Smooth muscle cell of the brain vasculature (primary cell): Measurements from ENCODE around the gene ENTPD8.
"Not testable (repeated sequence)": the region's sequence is repeated elsewhere in the genome, so short reads cannot be mapped to it uniquely, and the experiment has no call there.

Source experiments
- DNase-seq: peaks from one replicate; pipeline ENCODE4 v3.0.0-alpha.2; 2012; ENCODE audit warnings: low read depth, low spot score

Gene ENTPD8

DNA sequence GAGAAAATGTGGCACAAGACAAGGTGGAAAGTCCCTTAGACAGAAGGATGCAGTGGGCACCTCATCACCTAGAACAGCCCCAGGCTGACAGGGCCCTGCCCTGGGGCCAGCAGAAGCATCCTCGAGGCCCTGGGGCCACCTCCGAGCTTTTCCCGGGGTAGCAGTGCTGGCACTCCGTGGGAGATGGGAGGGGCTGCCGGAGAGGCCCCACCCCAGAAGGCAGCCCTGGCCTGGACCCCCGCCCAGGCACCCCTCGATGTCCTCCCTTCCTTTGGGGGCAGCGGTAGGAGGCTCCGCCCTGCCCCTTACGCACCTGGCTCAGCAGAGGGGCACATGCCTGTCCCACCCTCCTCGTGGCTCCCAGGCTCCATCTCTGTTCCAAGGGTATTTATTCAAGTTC lies 35.7 kb upstream of the ENTPD8 start:
- DNase-seq = no peak

DNA sequence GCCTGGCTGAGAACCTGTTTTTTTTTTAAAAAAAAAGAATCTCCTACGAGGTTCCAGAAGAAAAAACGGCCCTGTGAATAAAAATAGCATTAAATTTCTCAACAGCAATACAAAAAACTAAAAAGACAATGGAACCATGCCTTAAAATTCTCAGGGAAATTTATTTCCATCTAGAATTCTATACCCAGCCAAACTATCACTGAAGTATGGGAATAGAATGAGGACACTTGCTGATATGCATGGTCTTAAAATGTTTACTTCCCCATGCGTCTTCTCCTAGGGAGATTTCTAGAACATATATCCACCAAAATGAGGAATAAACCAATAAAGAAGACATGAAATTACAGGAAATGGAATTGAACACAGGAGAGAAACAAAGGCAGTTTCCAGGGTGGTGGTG lies 34.5 kb upstream of the ENTPD8 start:
- DNase-seq = no peak

DNA sequence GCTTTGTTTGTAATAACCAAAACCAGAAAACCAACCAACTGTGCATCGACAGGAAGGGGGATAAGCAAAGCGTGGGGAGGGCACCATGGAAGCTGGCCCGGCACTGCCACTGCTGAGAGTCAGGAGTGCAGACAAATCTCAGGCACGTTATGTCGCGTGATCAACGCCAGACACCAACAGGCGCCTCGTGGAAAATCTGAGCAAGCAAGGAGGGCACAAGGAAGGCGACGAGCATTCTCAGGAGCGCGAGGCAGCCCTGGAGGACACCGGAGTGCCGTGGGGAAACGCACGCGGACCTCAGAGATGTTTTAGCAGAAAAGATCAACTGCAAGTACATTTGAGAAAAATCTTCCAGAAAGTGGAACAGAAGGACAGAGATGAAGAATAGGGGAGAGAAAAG lies 33.1 kb upstream of the ENTPD8 start:
- DNase-seq = no peak

DNA sequence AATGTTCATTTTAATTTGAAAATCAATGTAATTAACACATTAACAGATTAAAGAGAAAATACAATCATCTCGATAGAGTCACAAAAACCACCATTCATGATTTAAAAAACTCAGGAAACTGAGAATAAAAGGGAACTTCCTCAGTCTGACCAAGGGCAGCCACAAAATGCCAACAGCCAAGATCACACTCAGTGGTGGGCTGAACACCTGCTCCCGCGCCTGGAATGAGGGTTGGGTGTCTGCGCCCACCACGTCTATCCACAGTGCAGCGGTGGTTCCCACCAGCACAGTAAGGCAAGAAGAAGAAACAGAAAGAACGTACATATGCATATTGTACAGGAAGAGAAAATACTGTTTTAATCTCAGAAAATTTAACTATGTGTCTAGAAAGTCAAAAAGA lies 29.6 kb upstream of the ENTPD8 start:
- no peak for DNase-seq

DNA sequence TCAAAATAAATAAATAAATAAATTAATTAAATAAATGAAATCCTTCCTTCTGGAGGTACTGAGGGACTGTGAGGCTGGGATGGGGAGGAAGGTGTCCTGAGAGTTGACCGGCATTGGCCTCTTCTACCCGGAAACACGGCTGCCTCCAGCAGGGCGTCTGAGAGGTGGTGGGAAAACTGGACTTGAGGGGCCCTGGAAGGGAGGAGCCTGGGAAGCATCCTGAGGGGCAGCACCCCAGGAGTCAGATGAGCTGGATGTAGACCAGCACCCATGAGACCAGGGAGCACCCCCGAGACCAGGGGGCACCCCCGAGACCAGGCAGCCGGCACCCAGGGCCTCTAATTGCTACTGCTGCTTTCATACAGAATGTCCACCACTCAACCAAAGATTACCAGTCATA lies 26.7 kb upstream of the ENTPD8 start:
- DNase-seq = no peak

DNA sequence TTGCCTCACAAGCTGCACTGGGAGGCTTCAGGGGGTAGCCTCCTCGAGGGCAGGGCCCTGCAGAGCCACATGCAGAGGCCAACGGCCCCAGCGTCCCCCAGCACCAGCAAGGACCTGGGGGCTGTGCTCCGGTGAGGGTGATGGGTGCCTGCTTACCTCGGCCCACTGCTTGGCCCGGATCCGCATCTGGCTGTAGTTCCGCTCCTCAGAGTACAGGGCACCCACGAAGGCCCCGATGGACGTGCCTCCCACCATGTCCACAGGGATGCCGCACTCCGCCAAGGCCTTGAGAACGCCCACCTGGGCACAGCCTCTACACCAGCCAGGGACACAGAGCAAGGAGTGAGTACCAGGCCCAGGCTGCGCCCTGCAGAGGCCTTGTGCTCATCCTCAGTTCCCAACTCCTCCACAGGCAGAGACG lies 26.0 kb upstream of the ENTPD8 start:
- DNase-seq = no peak

DNA sequence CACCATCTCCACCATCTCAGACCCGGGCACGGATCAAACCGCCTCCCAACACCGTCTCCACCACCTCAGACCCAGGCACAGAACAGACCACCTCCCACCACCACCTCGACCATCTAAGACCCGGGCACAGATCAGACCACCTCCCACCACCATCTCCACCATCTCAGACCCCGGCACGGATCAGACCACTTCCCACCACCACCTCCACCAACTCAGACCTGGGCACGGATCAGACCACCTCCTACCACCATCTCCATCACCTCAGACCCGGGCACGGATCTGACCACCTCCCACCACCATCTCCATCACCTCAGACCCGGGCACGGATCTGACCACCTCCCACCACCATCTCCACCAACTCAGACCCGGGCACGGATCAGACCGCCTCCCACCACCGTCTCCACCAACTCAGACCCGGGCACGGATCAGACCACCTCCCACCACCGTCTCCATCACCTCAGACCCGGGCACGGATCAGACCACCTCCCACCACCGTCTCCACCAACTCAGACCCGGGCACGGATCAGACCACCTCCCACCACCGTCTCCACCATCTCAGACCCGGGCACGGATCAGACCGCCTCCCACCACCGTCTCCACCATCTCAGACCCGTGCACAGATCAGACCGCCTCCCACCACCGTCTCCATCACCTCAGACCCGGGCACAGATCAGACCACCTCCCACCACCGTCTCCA lies 25.4 kb upstream of the ENTPD8 start:
- DNase-seq = not testable (repeated sequence)

DNA sequence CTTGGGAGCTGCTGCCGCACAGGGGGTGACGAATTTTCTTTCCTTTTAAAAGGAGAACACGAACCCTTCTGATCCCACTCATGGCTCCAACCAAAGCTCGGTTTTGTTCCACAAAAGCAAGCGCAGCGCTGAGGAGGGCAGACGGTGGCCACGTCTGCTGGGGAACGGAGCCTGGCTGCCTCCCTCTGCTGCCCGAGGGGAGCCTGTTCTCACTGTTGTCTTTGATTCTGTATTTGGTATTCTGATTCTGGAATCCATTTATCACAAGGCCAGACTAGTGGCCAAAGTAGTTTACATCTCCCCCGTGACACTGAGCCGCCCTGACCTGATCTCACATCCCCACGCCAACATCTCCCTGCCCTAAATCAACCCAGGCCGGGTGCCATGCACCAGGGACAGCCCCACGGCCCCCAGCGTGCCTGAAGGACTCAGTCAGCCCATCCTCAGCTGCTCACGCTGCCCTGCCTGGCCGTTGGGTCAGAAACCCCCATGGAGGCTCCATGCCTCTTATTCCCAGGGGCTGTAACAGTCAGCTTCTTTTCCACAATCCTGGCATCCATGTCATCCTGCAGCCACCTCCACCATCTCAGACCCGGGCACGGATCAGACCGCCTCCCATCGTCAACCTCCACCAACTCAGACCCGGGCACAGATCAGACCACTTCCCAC lies 24.7 kb upstream of the ENTPD8 start:
- no peak for DNase-seq

DNA sequence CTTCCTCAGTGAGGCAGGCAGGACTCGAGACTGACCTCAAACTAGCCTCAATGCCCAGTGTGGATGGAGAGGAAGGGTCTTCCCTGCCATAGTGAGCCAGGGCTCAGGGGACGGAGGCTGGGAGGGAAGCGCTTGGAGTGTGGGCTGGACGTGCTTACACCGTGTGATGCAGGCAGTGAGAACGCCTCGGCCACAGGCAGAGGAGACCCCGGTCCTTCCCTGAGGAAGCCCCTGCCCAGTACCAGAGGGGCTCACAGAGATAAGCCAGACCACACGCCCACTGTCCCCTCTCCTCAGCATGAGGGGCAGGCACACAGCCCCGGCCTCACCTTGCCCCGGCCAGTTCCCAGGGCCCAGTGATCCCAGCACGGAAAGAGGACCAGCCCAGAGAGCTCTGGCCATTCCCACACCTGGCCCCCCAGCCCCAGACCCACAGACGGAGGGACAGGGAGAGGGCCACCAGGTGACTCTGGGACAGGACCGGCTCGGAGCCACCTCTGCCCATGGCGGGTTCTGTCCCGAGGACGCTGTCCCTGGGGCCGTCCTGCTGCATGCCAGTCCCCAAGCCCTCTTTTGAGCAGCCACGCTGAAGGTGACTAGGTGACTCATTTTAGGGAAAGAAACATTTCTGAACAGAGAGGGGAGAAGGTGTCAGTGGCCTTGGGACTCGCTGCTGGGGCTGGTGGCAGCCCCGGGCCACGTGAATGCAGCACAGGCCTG lies 24.0 kb upstream of the ENTPD8 start:
- no peak for DNase-seq

DNA sequence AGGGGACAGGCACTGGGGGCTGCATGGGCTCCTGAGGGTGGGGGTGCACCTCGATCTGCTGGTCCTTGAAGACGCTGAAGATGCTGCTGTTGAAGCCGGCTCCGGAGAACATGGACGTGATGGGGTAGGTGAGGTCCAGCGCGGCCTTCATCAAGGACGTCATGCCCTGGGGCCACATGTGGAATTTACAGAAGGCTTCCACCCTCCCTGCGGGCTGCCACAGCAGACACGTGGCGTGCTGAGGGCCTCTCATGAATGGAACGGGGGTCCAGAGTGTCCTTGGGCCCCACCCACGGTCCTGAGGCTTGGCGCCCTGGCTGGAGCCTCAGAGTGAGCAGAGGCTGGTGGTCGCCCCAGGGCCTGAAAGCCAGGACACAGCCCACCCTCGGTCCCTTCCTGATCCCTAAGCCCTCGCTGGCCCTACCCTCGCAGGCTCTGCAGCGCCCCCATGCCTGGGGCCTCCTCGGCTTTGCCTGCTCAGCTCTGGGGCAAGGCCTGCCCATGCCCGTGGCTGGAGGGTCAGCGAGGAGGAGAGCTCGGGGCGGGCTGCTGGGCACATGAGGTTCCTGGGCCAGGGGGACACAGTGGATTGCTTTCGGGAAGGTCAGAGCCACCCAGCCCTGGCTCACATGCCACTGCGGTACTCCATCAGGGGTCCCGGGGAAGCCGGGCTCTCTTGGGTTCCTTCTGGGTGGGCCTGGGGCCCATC lies 23.3 kb upstream of the ENTPD8 start:
- DNase-seq = no peak

DNA sequence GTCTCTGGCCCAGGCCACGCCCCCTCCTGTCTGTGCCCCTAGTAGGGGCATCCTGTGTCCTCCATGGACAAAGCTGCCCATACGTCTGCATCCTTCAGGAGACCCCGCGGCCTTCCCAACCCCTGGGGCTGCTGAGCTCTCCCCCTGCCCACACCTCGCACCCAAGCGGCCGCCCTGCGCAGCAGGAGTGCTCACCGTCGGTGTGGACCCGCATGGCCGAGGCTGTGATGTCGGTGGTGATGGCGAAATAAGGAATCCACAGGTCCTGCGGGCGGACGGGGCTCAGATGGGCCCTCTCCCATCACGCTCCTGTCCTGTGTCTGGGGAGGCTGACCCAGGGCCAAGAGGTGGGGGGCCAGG lies 22.8 kb upstream of the ENTPD8 start:
- DNase-seq = no peak

DNA sequence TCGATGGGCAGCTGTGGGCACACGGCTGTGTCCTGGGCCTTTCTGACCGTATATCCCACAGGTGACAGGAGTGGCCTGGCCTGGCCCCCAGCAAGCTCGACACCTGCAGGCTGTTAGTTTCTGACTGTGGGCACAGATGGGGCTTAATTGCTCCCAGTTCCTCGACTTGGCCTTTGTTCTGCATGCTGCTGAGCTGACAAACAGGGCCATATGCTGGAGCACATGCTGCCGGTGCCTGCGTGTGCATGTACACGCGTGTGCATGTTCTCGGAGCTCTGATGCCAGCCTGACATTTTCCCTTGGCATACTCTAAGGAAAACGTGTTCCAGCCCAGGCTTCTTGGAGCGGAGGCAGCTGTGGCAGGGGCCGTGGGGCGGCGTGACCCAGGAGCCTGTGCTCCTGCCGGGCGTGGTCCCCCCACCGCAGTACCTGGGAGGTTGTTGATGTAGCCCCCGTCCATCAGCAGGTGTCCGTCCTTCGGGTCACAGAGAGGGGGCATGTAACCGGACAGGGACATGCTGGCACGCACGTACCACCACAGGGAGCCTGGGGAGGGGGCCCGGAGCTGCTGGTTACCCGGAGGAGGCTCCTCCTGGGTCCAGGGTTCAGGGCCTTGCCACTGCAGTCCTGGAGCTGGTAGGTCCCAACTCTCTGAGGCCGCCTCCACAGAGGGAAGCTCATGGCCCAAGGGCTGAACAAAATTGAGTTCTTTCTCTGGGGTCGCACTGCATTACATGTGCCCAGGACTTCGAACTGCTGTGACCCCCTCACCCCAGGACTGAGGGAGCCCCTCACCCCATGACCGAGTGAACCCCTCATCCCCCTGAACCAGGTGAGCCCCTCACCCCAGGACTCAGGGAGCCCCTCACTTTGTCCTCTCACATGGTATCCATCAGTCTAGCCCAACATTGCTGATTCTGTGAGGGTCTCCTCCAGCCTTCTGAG lies 22.1 kb upstream of the ENTPD8 start:
- no peak for DNase-seq

DNA sequence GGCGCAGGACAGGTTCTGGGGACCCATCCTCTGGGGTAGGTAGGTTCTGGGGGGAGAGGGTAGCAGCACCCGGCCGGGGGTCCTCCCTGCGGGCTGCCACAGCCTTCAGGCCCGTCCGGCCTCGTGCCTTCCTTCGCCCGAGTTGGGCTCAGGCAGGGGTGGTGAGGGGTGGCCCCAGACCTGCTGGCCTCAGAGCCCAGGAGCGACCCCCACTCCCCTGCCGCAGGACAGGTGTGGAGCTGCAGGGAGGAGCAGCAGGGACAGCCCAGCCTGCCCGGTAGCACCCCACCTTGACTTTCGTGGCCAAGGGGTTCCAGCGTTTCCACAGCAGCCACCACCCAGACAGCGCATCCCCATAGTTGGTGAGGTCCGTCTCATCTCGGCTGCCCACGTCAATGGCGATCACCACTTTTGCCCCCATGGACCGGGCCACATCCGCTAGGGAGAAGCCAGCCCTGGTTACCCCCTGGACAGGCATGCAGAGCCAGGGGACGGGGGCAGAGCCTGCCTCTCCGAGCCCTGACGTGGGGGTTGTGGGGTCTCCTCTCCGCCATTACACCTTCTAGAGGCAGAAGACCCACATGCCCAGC lies 21.3 kb upstream of the ENTPD8 start:
- DNase-seq = no peak

DNA sequence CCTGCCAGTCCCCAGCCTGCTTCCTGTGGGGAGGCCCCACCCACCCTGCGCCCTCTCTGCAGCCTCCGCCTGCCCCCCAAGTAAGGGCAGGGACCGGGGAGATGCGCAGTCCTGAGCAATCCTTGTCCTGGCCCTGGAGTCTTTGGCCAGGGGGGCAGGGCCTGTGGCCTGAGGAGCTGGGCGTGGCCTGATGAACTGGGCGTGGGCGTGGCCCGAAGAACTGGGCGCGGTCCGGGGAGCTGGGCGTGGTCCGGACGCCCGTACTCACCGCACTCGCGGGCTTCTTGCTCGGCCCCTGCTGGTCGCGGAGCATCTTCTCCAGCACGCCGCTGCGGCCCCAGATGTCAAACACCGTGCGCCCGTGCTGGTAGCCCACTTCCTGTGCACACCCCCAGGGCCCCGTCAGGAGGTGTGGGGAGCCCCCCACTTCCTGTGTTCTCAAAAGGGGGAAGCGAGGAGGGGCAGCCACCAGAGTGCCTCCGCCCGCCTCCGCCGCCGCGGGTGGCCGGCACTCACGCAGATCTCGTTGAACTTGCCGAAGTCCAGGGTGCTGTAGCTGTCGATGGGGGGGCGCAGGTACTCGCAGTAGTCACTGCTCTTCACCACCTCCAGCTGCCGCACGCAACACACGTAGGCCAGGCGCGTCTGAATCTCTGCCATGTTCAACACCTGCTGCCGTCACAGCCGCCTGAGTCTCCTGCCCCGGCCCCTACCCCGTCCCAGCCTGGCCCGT lies 20.7 kb upstream of the ENTPD8 start:
- no peak for DNase-seq

DNA sequence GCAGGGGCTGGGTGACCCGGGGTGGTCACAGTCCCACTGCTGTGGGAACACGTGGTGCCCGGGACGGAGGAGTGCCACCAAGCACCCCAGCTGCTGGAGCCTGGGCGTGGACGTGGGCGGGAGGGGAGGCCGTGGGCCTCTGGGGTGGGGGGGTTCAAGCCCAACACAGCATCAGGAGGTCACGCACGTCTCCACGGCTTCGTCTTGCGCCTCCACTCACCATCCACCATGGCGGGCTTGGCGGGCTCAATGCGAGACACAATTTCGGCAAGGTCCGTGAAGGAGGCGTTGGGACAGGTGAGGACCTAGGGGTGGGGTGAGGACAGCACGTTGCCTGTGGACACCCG lies 20.1 kb upstream of the ENTPD8 start:
- DNase-seq = no peak

DNA sequence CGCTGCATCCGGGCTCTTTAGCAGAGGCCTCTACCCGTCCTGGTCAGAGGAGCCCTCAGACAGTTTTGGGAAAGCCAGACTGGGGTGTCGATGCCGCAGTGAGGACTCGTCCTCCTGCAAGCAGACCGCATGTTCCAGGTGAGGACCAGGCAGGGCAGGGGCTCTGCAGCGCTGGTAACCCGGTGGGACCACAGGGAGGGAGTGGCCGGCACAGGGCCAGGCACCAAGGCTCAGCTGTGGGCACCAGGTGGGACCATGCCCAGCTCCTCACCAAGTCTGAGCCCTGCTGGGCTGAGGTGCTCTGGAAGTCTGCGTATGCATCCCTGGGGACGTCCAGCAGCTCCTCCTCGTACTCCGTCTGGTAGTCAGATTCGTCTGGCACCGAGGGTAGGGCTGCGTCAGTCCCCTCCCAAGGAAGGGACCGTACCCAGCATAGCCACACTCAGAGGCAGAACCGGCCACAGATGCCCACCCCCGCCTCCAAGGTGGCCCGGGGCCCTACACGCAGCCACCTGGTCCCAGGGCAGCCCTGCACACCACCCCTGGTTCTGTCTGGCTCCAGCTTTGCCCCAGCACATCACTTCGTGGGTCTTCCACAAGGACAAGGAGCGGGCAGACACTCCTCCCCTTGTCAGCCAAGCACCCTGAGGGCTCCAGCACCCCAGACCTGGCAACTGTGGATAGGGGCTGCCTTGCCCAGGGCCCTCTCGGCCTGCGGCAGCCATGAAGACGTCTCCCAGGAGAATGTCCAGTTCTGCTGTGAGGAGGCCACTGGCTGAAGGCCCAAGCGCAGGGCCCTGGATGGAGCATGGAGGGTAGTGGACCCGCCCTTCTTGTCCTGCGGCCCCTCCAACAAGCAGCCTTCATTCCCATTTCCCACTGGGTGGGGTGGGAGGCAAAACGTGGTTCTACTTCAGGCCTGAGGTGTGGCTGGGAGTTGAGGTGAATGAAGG lies 19.5 kb upstream of the ENTPD8 start:
- DNase-seq = no peak

DNA sequence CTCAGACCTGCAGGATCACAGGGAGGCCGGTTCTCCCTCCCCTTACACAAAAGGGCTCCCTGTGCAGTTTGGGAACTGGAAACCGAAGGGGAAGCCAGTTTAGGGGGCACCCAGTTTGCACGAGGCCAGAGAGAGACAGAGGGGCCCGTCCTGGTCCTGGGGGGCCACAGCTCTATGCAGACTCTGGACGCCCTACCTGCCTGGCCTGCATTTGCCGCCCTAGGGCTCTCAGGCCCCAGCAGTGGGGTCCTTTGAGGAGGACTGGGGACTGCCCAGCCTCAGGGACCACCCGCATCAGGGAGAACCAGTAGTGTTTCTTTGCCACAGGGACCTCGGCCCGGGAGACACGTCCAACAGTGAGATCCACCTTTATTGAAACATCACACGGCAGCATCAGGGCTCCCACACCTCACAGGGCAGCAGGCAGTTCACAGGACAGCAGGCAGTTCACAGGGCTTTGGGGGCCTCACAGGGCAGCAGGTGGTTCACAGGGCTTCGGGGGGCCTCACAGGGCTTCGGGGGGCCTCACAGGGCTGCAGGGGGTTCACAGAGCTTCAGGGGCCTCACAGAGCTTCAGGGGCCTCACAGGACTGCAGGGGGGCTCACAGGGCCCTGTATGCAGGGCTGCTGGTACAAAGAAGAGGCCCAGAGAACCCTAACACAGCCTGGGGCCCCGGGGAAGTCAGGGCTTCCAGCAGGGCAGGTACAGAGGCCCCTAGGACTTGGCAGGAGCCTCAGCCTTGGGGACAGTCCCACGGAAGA lies 18.6 kb upstream of the ENTPD8 start:
- DNase-seq = no peak

DNA sequence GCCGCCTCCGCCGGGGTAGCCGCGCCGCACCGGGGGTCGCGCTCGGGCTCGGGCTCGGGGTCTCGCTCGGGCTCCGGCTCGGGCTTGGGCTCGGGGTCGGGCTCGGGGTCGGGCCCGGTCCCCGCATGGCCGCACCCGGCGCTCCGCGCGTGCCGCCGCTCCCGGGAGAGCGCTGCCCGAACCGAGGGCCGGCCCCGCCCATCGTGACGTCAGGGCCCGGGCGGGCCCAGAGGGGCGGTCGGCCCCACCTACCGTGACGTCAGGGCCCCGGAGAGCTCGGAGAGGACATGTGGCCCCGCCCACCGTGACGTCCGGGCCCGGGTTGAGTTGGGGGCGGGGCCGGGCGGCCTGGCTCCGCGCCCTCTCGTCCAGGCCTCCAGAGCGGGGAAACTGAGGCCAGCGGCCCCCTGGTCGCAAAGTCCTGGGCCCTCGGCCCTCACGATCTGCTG lies 18.0 kb upstream of the ENTPD8 start, which contains the start of gene NSMF:
Gene NSMF (minus strand): TSS at position 183 of the 449 bp plus-strand sequence. CDS start 232 bp downstream, outside the sequence.
- peak; percentile 65 for DNase-seq
